H1 (cell line): Measurements from ENCODE around the gene SECISBP2. TPM values are rescaled to one million over a fixed set of nuclear protein-coding genes. Genes with fewer than 3 reads are reported as not detected.

Experiments used
- CTCF ChIA-PET: fragments of 300-600 bp; sonication (Branson Sonifier 250); formaldehyde crosslinking; loops from one replicate; lab custom pipeline; 2021; ENCODE audit not compliant: partially characterized antibody; lab: Charles Lee
- POLR2A ChIA-PET: fragments of 300-600 bp; sonication (Branson Sonifier 250); formaldehyde crosslinking; loops from one replicate; lab custom pipeline; 2021; ENCODE audit warnings: inconsistent platforms; ENCODE audit not compliant: partially characterized antibody; lab: Charles Lee
- DNase-seq, 2 experiments: peaks; one replicate each; pipeline versions ENCODE4 v3.0.0 to v3.0.0-alpha.2; 2010 to 2022; ENCODE audit warnings: low spot score in 2 of 2, low read depth in 1 of 2, mixed read lengths in 1 of 2
- FAIRE-seq: peaks from 2 replicates; lab custom pipeline; 2011; peaks lifted over from hg19 to GRCh38; lab: Jason Lieb, UNC
- H2AFZ ChIP-seq: 2 replicates; pipeline ENCODE4 v1.8.1; 2012; ENCODE audit warnings: low read length, inconsistent platforms
- H2AK5ac ChIP-seq: 2 replicates; pipeline ENCODE4 v1.6.1; 2013; ENCODE audit warnings: low read depth, low read length
- H2BK120ac ChIP-seq: replicated peaks from 2 replicates; pipeline ENCODE3; 2013; ENCODE audit warnings: low read depth, low read length, inconsistent platforms
- H2BK12ac ChIP-seq: 2 replicates; pipeline ENCODE4 v1.6.1; 2013; ENCODE audit warnings: low read depth, low read length
- H2BK15ac ChIP-seq: 2 replicates; pipeline ENCODE4 v1.6.1; 2013; ENCODE audit warnings: low read length
- H2BK20ac ChIP-seq: 2 replicates; pipeline ENCODE4 v1.6.1; 2013; ENCODE audit warnings: low read length
- H2BK5ac ChIP-seq: 2 replicates; pipeline ENCODE4 v1.6.1; 2013; ENCODE audit warnings: low read depth, low read length
- H3K14ac ChIP-seq: 2 replicates; pipeline ENCODE4 v1.6.1; 2013; ENCODE audit warnings: inconsistent platforms; ENCODE audit not compliant: insufficient read length
- H3K18ac ChIP-seq: 2 replicates; pipeline ENCODE4 v1.6.1; 2013; ENCODE audit warnings: low read length; ENCODE audit errors: extremely low read depth
- H3K23ac ChIP-seq: 2 replicates; pipeline ENCODE4 v1.6.1; 2013; ENCODE audit warnings: inconsistent platforms; ENCODE audit not compliant: insufficient read length
- H3K23me2 ChIP-seq: 2 replicates; pipeline ENCODE4 v1.6.1; 2013; ENCODE audit warnings: low read depth, low read length
- H3K27ac ChIP-seq: 2 replicates; pipeline ENCODE4 v1.6.1; 2011; ENCODE audit warnings: low read depth, low read length, inconsistent platforms
- H3K27me3 ChIP-seq, 4 experiments: replicated peaks in 1 of 4; 1 replicate in 1 of 4; 2 replicates in 3 of 4; pipeline versions ENCODE4 v1.6.1 to v1.8.1; 2011 to 2013; ENCODE audit warnings: low read length in 3 of 4, mild to moderate bottlenecking in 3 of 4, inconsistent platforms in 2 of 4, mixed read lengths in 2 of 4, moderate library complexity in 1 of 4; ENCODE audit not compliant: control insufficient read depth in 3 of 4, insufficient read depth in 3 of 4; ENCODE audit errors: extremely low read depth in 1 of 4
- H3K36me3 ChIP-seq, 4 experiments: 2 replicates each; pipeline versions ENCODE4 v1.6.1 to v1.8.1; 2011 to 2013; ENCODE audit warnings: mild to moderate bottlenecking in 4 of 4, low read length in 3 of 4, moderate library complexity in 2 of 4, control low read depth in 1 of 4, inconsistent platforms in 1 of 4; ENCODE audit not compliant: insufficient read depth in 4 of 4, control insufficient read depth in 2 of 4
- H3K4ac ChIP-seq: replicated peaks from 2 replicates; pipeline ENCODE3; 2013; ENCODE audit warnings: low read length, low read depth, mixed read lengths, inconsistent platforms; ENCODE audit not compliant: insufficient read length
- H3K4me1 ChIP-seq, 4 experiments: replicated peaks in 1 of 4; 1 replicate in 1 of 4; 2 replicates in 3 of 4; pipeline versions ENCODE4 v1.6.1 to v1.8.1; 2011 to 2013; ENCODE audit warnings: low read length in 3 of 4, inconsistent platforms in 2 of 4, mixed read lengths in 1 of 4; ENCODE audit not compliant: insufficient read depth in 4 of 4, control insufficient read depth in 3 of 4
- H3K4me2 ChIP-seq, 2 experiments: 2 replicates each; pipeline versions ENCODE4 v1.6.1 to v1.8.1; 2011 to 2013; ENCODE audit warnings: low read depth in 2 of 2, low read length in 2 of 2, control low read depth in 1 of 2, inconsistent platforms in 1 of 2, mild to moderate bottlenecking in 1 of 2; ENCODE audit not compliant: insufficient read depth in 1 of 2
- H3K4me3 ChIP-seq, 4 experiments: fragments of 200-600, 300-600 bp in 1 of 4; sonication (generic), shearing (Covaris generic), sonication (Bioruptor Twin) in 1 of 4; 2 replicates each; pipeline versions ENCODE4 v1.5.1 to v1.8.1; 2011 to 2016; ENCODE audit warnings: low read length in 4 of 4, low read depth in 3 of 4, control low read depth in 2 of 4, inconsistent platforms in 2 of 4, mild to moderate bottlenecking in 2 of 4, mixed read lengths in 1 of 4, moderate library complexity in 1 of 4; ENCODE audit not compliant: insufficient read depth in 2 of 4; ENCODE audit errors: extremely low read depth in 1 of 4
- H3K56ac ChIP-seq: replicated peaks from 2 replicates; pipeline ENCODE3; 2013; ENCODE audit warnings: low read depth, mild to moderate bottlenecking, mixed read lengths, low read length, inconsistent platforms; ENCODE audit not compliant: insufficient read length
- H3K79me1 ChIP-seq: 2 replicates; pipeline ENCODE4 v1.6.1; 2013; ENCODE audit warnings: low read depth, low read length, control low read depth
- H3K79me2 ChIP-seq, 2 experiments: 2 replicates each; pipeline versions ENCODE4 v1.6.1 to v1.8.1; 2012 to 2013; ENCODE audit warnings: low read length in 2 of 2, mild to moderate bottlenecking in 2 of 2, inconsistent platforms in 1 of 2; ENCODE audit not compliant: insufficient read depth in 2 of 2, control insufficient read depth in 1 of 2
- H3K9ac ChIP-seq, 4 experiments: replicated peaks in 1 of 4; 1 replicate in 1 of 4; 2 replicates in 3 of 4; pipeline versions ENCODE4 v1.6.1 to v1.8.1; 2011 to 2013; ENCODE audit warnings: low read depth in 3 of 4, low read length in 3 of 4, control low read depth in 2 of 4, mild to moderate bottlenecking in 2 of 4, moderate library complexity in 2 of 4, inconsistent platforms in 1 of 4; ENCODE audit errors: extremely low read depth in 1 of 4
- H3K9me3 ChIP-seq, 2 experiments: 2 replicates each; pipeline versions ENCODE4 v1.6.1 to v1.8.1; 2012 to 2013; ENCODE audit warnings: mild to moderate bottlenecking in 2 of 2, moderate library complexity in 2 of 2, control low read depth in 1 of 2, inconsistent platforms in 1 of 2, low read depth in 1 of 2, low read length in 1 of 2, mixed read lengths in 1 of 2; ENCODE audit not compliant: insufficient read depth in 2 of 2
- H4K20me1 ChIP-seq, 2 experiments: replicated peaks in 1 of 2; 2 replicates each; pipeline versions ENCODE3 to v1.8.1; 2011 to 2013; ENCODE audit warnings: inconsistent platforms in 2 of 2, low read length in 2 of 2, mild to moderate bottlenecking in 1 of 2; ENCODE audit not compliant: insufficient read depth in 2 of 2, control insufficient read depth in 1 of 2
- H4K5ac ChIP-seq: 2 replicates; pipeline ENCODE4 v1.6.1; 2013; ENCODE audit warnings: low read length, low read depth, mixed read lengths, inconsistent platforms; ENCODE audit not compliant: insufficient read length
- H4K8ac ChIP-seq: 2 replicates; pipeline ENCODE4 v1.8.0; 2013; ENCODE audit warnings: mild to moderate bottlenecking, moderate library complexity, low read length, inconsistent platforms; ENCODE audit not compliant: insufficient read depth; ENCODE audit errors: extremely low read depth
- H4K91ac ChIP-seq: replicated peaks from 2 replicates; pipeline ENCODE3; 2013; ENCODE audit warnings: low read length, mixed read lengths, inconsistent platforms; ENCODE audit not compliant: insufficient read length
- BACH1 ChIP-seq: IDR thresholded peaks from 2 replicates; pipeline ENCODE4 v1.6.1; 2012; ENCODE audit warnings: low read length, improper control_type of control experiment
- CREB1 ChIP-seq: IDR thresholded peaks from 2 replicates; pipeline ENCODE4 v1.6.1; 2012; ENCODE audit warnings: inconsistent platforms
- CTCF ChIP-seq, 3 experiments: IDR thresholded peaks; 1 replicate in 2 of 3; 2 replicates in 1 of 3; pipeline versions ENCODE4 v1.5.1 to v1.6.1; 2011; ENCODE audit warnings: low read length in 3 of 3, mild to moderate bottlenecking in 3 of 3, inconsistent platforms in 2 of 3, low read depth in 1 of 3, moderate library complexity in 1 of 3; ENCODE audit not compliant: insufficient read depth in 1 of 3; ENCODE audit errors: control extremely low read depth in 1 of 3
- GABPA ChIP-seq: IDR thresholded peaks from 2 replicates; pipeline ENCODE4 v1.6.1; 2011; ENCODE audit warnings: mild to moderate bottlenecking, low read length, moderate library complexity, borderline replicate concordance; ENCODE audit not compliant: insufficient read depth
- HDAC6 ChIP-seq: IDR thresholded peaks from one replicate; pipeline ENCODE4 v1.7.1; 2012; ENCODE audit warnings: low read depth, mild to moderate bottlenecking, inconsistent platforms, low read length, moderate library complexity
- MAFK ChIP-seq: IDR thresholded peaks from 2 replicates; pipeline ENCODE4 v1.6.1; 2012; ENCODE audit warnings: low read depth, mild to moderate bottlenecking, improper control_type of control experiment, low read length
- RAD21 ChIP-seq, 2 experiments: IDR thresholded peaks in 1 of 2; conservative IDR thresholded peaks in 1 of 2; 2 replicates each; pipeline ENCODE4 v1.6.1; 2011; ENCODE audit warnings: low read depth in 2 of 2, low read length in 2 of 2, improper control_type of control experiment in 1 of 2, inconsistent platforms in 1 of 2, mild to moderate bottlenecking in 1 of 2, moderate library complexity in 1 of 2
- SRF ChIP-seq: IDR thresholded peaks from 2 replicates; pipeline ENCODE4 v1.6.1; 2011; ENCODE audit warnings: mild to moderate bottlenecking, low read depth, low read length, moderate library complexity
- TAF1 ChIP-seq: IDR thresholded peaks from 2 replicates; pipeline ENCODE4 v1.6.1; 2011; ENCODE audit warnings: mild to moderate bottlenecking, low read depth, low read length
- WGBS, 2 experiments: shearing (Covaris generic) in 1 of 2; methylation state at CpG; one replicate each; pipeline versions ENCODE4 v1.1.6 to v1.1.7; 2013 to 2015; ENCODE audit warnings: low lambda C conversion rate in 2 of 2, mixed read lengths in 2 of 2, inconsistent platforms in 1 of 2, low coverage in 1 of 2, missing lambda C conversion rate in 1 of 2; ENCODE audit not compliant: insufficient replicate concordance in 2 of 2, insufficient coverage in 1 of 2, insufficient read length in 1 of 2; ENCODE audit errors: extremely low coverage in 1 of 2, missing lambda C conversion rate in 1 of 2; 5-methylcytosine and 5-hydroxymethylcytosine counted together
- polyA plus RNA-seq, 7 experiments: library from polyadenylated mRNA; depleted of rRNA in 3 of 7; stranded (reverse) in 5 of 7; unstranded in 2 of 7; fragments of >200 nt in 5 of 7; fragments of 200-250 nt in 2 of 7; gene quantifications; 1 replicate in 5 of 7; 2 replicates in 1 of 7; 4 replicates in 1 of 7; pipeline versions ENCODE4 v1.2.1 to v1.2.3, GENCODE V29; 2011 to 2013; ENCODE audit warnings: missing spikeins in 2 of 7, mixed read lengths in 2 of 7
- total RNA-seq: library from RNA; stranded (reverse); fragmentation: NEBNext Ultra II Directional; extraction: Animal tissue kit (Norgen Biotek cat#: 25700); gene quantifications from 2 replicates; pipeline ENCODE4 v1.2.1, GENCODE V29; 2021

The SECISBP2 gene
- total and polyA plus RNA-seq, 2 of the 8 experiments (the other 6 are each of a cell fraction or from before 2014, with no cell fraction given): 39.0 to 61.7 TPM

DNA sequence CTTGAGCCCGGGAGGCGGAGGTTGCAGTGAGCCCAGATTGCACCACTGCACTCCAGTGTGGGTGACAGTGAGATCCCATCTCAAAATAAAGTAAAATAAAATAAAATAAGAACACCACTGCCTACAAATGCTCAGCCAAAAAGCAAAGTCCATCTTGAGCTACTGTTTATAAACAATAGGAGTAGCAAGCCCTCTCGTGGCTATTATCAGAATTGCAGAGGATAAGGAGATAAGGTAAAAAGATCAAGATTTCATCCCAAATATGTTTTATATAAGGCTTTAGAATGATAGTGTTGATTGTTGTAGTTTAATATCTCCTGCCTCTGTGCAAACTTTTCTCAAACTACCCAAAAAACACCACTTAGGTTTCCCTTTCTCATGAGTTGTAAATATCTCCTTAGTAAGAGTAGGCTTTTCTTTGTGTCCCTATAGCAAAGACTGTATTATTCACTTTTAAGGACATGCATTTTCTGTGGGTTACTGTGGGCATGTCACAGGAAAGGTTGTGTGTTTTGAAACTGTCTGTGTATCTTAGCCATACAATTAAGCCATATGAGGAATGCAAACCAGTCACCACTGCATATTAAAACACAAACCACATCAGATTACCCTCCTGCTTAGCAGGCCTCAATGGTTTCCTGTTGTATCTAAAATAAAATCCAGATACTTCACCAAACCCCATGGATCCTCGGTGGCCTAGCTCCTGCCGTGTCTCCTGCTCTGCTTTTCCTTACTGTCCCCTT, 39.1 kb upstream of the SECISBP2 start:
- Histone ChIP-seq H2AK5ac (no peak overlapping the region), H3K79me1 (no peaks in the 10 kb centered on the region; the same call in 1 of the 2 replicates), H3K14ac (no peak overlapping the region), H4K5ac (no peak overlapping the region), H2BK15ac (no peak overlapping the region), H2BK20ac (no peak overlapping the region), H3K4me2 (no peak overlapping the region), H3K23me2 (no peaks in the 10 kb centered on the region), H3K4me3 (no peak overlapping the region), H4K20me1 (no peaks in the 10 kb centered on the region), H2AFZ (no peak overlapping the region), H3K27me3 (no peaks in the 10 kb centered on the region), H3K9me3 (peaks cover 3 to 14% of the 10 kb centered on the region in 2 experiments; a peak in 3 of 4 replicates), H3K36me3 (no peaks in the 10 kb centered on the region), H2BK12ac (no peak overlapping the region), H3K23ac (no peak overlapping the region), H2BK120ac (no peak overlapping the region), H3K56ac (no peak overlapping the region), H3K27ac (no peak overlapping the region), H4K8ac (no peak overlapping the region), H3K9ac (no peak overlapping the region), H3K18ac (no peak overlapping the region), H3K4me1 (no peaks in the 10 kb centered on the region), H3K79me2 (no peaks in the 10 kb centered on the region), H3K4ac (no peak overlapping the region), H4K91ac (no peak overlapping the region), H2BK5ac (no peak overlapping the region)
- CTCF ChIA-PET: interaction anchor here (0.5 to 3.1 kb wide), 24 partner anchors 11 to 274 kb away, joined by 3 to 12 read pairs (median 4); no protein-coding TSS in a partner anchor
- DNase-seq (no peak), FAIRE-seq (no peak)
- TF ChIP-seq MAFK: no peak
- TF ChIP-seq CTCF (IDR thresholded peaks at IDR 0.05; ENCODE audit: control extremely low read depth in 1 of 3, insufficient read depth in 1 of 3, low read depth in 1 of 3, low read length in 3 of 3): peak in 2 of 3 experiments; percentile 57 to 65; a peak in 2 of 4 replicates
- TF ChIP-seq HDAC6: no peak
- no peak for TF ChIP-seq BACH1
- TF ChIP-seq SRF: no peak
- no peak for TF ChIP-seq CREB1
- no peak for TF ChIP-seq TAF1
- no peak for TF ChIP-seq GABPA
- peak; percentile 76 to 79 for TF ChIP-seq RAD21 (IDR thresholded peaks at IDR 0.05 in 1 of 2, conservative IDR thresholded peaks at IDR 0.05 in 1 of 2; ENCODE audit: low read depth in 2 of 2, low read length in 2 of 2)
- POLR2A ChIA-PET: interaction anchor here (0.8 to 1.0 kb wide), 2 partner anchors 17 to 30 kb away, joined by 3 read pairs; no protein-coding TSS in a partner anchor
- 73% methylated on average over 4 of the region's 5 CpGs; no CpG with 5 or more reads in 1 of the 2 experiments for WGBS, 2 experiments
